Gastroesophageal sphincter (tissue), 3 donors: ENCODE measurements around the gene PRKRA.

Experiments used
- CTCF ChIP-seq, 4 experiments: fragments of 200-600 bp in 2 of 4; fragments of 450-650 bp in 2 of 4; sonication (generic) in 1 of 4; IDR thresholded peaks; one replicate each; pipeline ENCODE4 v1.5.1; 2017 to 2019; ENCODE audit warnings: antibody characterized with exemption in 4 of 4, mild to moderate bottlenecking in 2 of 4, moderate library complexity in 2 of 4
- POLR2A ChIP-seq, 2 donors: fragments of 450-650 bp; IDR thresholded peaks; one replicate each; pipeline ENCODE4 v1.6.1; 2017; ENCODE audit warnings: antibody characterized with exemption in 2 of 2, mild to moderate bottlenecking in 2 of 2, moderate library complexity in 1 of 2
- POLR2AphosphoS5 ChIP-seq: sonication (generic); formaldehyde crosslinking; IDR thresholded peaks from one replicate; pipeline ENCODE4 v1.6.1; 2017; ENCODE audit warnings: antibody characterized with exemption

GRCh38 chr2:178484245-178485041, 33.5 kb upstream of the PRKRA start:
- TF ChIP-seq CTCF (IDR thresholded peaks at IDR 0.05) (no peak), POLR2AphosphoS5 (no peak), POLR2A (IDR thresholded peaks at IDR 0.05) (no peak)
